Lung (tissue), 12 donors: ENCODE results near the gene IL6ST. TPM values are rescaled to one million over a fixed set of nuclear protein-coding genes. Genes with fewer than 3 reads are reported as not detected.

ENCODE experiments used
- ATAC-seq: fragments of 200-7000 bp; cut with Tn5 transposase; one replicate; pipeline ENCODE4 v1.9.1; 2020; ENCODE audit warnings: moderate number of reproducible peaks; ENCODE audit not compliant: insufficient read depth, low FRiP score
- DNase-seq, 3 donors: peaks; one replicate each; pipeline ENCODE4 v3.0.0-alpha.2; 2013 to 2017
- H3K27ac ChIP-seq, 2 donors: one replicate each; pipeline ENCODE4 v1.5.1; 2013; ENCODE audit warnings: mild to moderate bottlenecking in 2 of 2, moderate library complexity in 2 of 2, control low read depth in 1 of 2, inconsistent platforms in 1 of 2, low read depth in 1 of 2, low read length in 1 of 2
- H3K27me3 ChIP-seq, 3 donors: one replicate each; pipeline ENCODE4 v1.5.1; 2013; ENCODE audit warnings: low read length in 2 of 3; ENCODE audit not compliant: control insufficient read depth in 3 of 3, insufficient read depth in 3 of 3
- H3K36me3 ChIP-seq, 4 donors: one replicate each; pipeline ENCODE4 v1.5.1; 2013; ENCODE audit warnings: low read length in 4 of 4, mild to moderate bottlenecking in 1 of 4, moderate library complexity in 1 of 4; ENCODE audit not compliant: control insufficient read depth in 4 of 4, insufficient read depth in 4 of 4
- H3K4me1 ChIP-seq, 5 donors: one replicate each; pipeline ENCODE4 v1.5.1; 2013; ENCODE audit warnings: low read length in 5 of 5, mild to moderate bottlenecking in 2 of 5, moderate library complexity in 1 of 5; ENCODE audit not compliant: control insufficient read depth in 5 of 5, insufficient read depth in 5 of 5
- H3K4me3 ChIP-seq: one replicate; pipeline ENCODE4 v1.5.1; 2013; ENCODE audit warnings: mild to moderate bottlenecking, control low read depth, moderate library complexity
- H3K9ac ChIP-seq, 2 donors: one replicate each; pipeline ENCODE4 v1.5.1; 2013; ENCODE audit warnings: low read length in 2 of 2, control low read depth in 1 of 2; ENCODE audit not compliant: insufficient read depth in 1 of 2
- H3K9me3 ChIP-seq, 4 donors: one replicate each; pipeline ENCODE4 v1.5.1; 2013; ENCODE audit warnings: low read length in 3 of 4, mild to moderate bottlenecking in 1 of 4, moderate library complexity in 1 of 4; ENCODE audit not compliant: control insufficient read depth in 4 of 4, insufficient read depth in 3 of 4
- WGBS, 2 donors: extraction: QIAGEN DNeasy Blood & Tissue Kit; methylation state at CpG; one replicate each; pipeline ENCODE4 v1.1.7; 2013; 5-methylcytosine and 5-hydroxymethylcytosine counted together
- polyA plus RNA-seq, 2 donors: library from polyadenylated mRNA; stranded (reverse); fragments of 200-250 nt; gene quantifications; one replicate each; pipeline ENCODE4 v1.2.1, GENCODE V29; 2013
- total RNA-seq, 2 donors: library from RNA; depleted of rRNA in 1 of 2; stranded (reverse); fragments of >200 nt in 1 of 2; gene quantifications; one replicate each; pipeline ENCODE4 v1.2.1, GENCODE V29; 2014 to 2021
- TF ChIP-seq, protein P1 (sequence below): IDR thresholded peaks from 2 replicates; pipeline ENCODE4 v1.5.1; 2012; ENCODE audit warnings: mild to moderate bottlenecking; ENCODE audit errors: control extremely low read depth, extremely low read depth
- donor health status: control.
- donor health status: control.
- donor health status: Bipolar disorder and iron deficiency.
- donor health status: healthy.
- donor health status: DM: yes; HTN: yes; CAD: no.

Gene IL6ST
- total and polyA plus RNA-seq, 4 donors: 47.8 to 377 (median 196) TPM

DNA sequence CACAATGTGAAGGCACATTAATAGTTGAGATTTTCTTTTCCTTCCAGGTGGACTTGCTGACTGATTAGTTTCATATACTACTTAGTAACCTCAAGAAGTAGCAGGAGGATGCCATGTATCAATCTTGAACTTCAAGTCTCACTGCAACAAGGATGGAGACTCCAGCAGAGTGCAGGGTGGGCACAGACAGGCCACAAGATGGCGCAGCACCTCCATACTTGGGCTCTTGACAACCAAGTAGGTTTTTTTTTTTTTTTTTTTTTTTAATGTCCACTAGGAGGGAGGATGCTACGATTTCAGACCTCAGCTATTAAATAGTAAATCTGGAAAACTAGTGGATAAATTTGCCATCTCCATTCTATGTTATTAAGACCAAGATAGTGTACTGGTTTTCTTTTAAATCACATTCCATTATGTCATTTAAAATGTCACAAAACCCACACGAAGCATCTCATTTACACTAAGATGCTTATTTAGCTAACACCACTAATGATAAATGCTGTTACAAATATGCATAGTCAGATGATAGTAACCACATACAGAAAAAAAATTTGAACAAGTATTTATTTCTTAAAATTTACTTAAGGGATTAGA lies 58.6 kb downstream of the IL6ST start:
- WGBS, 2 donors: 28 to 32% methylated on average over 3 of the region's 3 CpGs

DNA sequence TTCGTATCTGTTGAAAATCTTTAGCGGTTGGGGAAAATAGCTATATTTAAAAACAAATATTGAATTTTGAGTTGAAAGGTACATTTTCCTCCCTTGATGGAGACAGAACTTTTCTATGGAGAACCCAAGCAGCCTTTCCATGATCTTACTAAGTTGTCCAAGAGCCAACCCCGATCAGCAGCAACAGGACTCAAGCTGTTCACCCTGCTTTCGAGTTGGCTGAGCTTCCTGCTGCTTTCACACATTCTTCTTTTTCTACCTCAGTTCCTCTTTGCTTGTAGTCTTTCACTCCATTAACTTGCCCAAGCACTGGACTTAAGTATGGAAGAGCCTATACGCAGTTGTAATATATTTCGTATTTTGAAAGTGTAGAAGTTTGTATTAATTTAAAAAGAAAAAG lies 59.4 kb downstream of the IL6ST start:
- Histone ChIP-seq H3K27me3 (no peaks in the 10 kb centered on the region), H3K36me3 (peaks cover 0 to 23% (median 4%) of the 10 kb centered on the region in 4 donors), H3K27ac (no peak overlapping the region), H3K4me1 (peaks cover 0 to 5% (median 0%) of the 10 kb centered on the region in 5 donors), H3K9ac (no peak overlapping the region), H3K9me3 (no peaks in the 10 kb centered on the region), H3K4me3 (no peak overlapping the region)
- DNase-seq (no peak), ATAC-seq (no peak)
- 84 to 92% methylated on average over 6 of the region's 6 CpGs for WGBS, 2 donors
- TF ChIP-seq, protein P1, sequence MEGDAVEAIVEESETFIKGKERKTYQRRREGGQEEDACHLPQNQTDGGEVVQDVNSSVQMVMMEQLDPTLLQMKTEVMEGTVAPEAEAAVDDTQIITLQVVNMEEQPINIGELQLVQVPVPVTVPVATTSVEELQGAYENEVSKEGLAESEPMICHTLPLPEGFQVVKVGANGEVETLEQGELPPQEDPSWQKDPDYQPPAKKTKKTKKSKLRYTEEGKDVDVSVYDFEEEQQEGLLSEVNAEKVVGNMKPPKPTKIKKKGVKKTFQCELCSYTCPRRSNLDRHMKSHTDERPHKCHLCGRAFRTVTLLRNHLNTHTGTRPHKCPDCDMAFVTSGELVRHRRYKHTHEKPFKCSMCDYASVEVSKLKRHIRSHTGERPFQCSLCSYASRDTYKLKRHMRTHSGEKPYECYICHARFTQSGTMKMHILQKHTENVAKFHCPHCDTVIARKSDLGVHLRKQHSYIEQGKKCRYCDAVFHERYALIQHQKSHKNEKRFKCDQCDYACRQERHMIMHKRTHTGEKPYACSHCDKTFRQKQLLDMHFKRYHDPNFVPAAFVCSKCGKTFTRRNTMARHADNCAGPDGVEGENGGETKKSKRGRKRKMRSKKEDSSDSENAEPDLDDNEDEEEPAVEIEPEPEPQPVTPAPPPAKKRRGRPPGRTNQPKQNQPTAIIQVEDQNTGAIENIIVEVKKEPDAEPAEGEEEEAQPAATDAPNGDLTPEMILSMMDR: no peak

More for the DNA sequence above, 58.6 kb downstream of the IL6ST start:
- H3K9ac ChIP-seq: no peak overlapping the region
- TF ChIP-seq, protein P1: peak; percentile 84
- H3K4me1 ChIP-seq: peaks cover 0 to 5% (median 0%) of the 10 kb centered on the region in 5 donors
- H3K27me3 ChIP-seq: no peaks in the 10 kb centered on the region
- no peak overlapping the region for H3K27ac ChIP-seq
- ATAC-seq: no peak
- peaks cover 2 to 29% (median 7%) of the 10 kb centered on the region in 4 donors for H3K36me3 ChIP-seq
- DNase-seq: peak; percentile 84 to 91 (median 87)
- no peak overlapping the region for H3K4me3 ChIP-seq
- H3K9me3 ChIP-seq: no peaks in the 10 kb centered on the region

DNA sequence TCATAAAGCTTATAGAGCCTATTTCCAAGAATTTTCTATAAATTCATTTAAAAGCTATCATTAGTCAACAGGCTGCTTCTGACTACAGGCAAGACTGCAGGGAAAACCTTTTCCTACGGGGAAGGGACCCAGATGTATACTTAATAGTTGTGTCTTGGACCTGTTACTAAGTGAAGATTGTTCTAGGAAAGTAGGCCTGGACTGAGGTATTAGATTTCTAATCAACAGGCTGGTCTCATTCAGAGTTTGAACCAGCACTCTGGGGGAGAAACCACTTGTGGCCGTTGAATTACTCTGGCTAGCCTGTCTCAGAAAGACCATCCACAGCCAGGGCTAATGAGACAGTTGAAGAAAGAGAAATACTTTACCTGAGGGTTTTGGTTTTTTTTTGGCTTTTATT lies 60.0 kb downstream of the IL6ST start:
- no peak overlapping the region for H3K27ac ChIP-seq
- no peak overlapping the region for H3K4me3 ChIP-seq
- ATAC-seq (no peak), DNase-seq (no peak)
- H3K9ac ChIP-seq: no peak overlapping the region
- H3K27me3 ChIP-seq: no peaks in the 10 kb centered on the region
- TF ChIP-seq, protein P1: no peak
- peaks cover 0 to 5% (median 0%) of the 10 kb centered on the region in 5 donors for H3K4me1 ChIP-seq
- no peaks in the 10 kb centered on the region for H3K9me3 ChIP-seq
- 64 to 87% methylated on average over 2 of the region's 2 CpGs for WGBS, 2 donors
- peaks cover 0 to 19% (median 2%) of the 10 kb centered on the region in 4 donors for H3K36me3 ChIP-seq
